ENCODE measurements around the gene ORC3.
"Not testable (repeated sequence)": the region's sequence is repeated elsewhere in the genome, so short reads cannot be mapped to it uniquely, and the experiment has no call there.

The ORC3 gene

DNA sequence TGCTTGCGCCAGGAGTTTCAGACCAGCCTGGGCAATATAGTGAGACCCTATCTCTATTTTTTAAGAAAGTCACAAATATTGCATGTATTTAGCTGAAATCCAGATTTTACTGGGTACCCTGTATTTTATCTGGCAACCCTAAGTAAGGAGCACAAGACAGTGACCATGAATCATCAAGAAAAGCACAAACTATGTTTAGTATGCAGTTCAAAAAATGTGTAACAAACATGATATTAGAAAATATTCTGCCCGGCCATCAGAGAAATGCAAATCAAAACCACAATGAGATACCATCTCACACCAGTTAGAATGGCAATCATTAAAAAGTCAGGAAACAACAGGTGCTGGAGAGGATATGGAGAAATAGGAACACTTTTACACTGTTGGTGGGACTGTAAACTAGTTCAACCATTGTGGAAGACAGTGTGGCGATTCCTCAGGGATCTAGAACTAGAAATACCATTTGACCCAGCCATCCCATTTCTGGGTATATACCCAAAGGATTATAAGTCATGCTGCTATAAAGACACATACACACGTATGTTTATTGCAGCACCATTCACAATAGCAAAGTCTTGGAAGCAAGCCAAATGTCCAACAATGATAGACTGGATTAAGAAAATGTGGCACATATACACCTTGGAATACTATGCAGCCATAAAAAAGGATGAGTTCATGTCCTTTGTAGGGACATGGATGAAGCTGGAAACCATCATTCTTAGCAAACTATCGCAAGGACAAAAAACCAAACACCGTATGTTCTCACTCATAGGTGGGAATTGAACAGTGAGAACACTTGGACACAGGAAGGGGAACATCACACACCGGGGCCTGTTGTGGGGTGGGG, 118.9 kb downstream of the ORC3 start:
- H3K4me3 ChIP-seq (ENCODE audit: low read depth, low read length); POLR2A ChIA-PET; H3K36me3 ChIP-seq (ENCODE audit: control insufficient read depth in 2 of 2, insufficient read depth in 1 of 2, low read length in 2 of 2); CTCF ChIA-PET; H3K4me1 ChIP-seq (ENCODE audit: control insufficient read depth, insufficient read depth, low read length); H3K27ac ChIP-seq (ENCODE audit: extremely low read depth, low read depth, low read length); H3K9me3 ChIP-seq (ENCODE audit: control insufficient read depth, insufficient read depth, low read depth, low read length): not testable (repeated sequence)
- TF ChIP-seq ZNF280D (tag by site-specific recombination; IDR thresholded peaks at IDR 0.05) (0 out of 2 replicates have a peak, but pooled peaks have one; percentile 25), ZNF184 (tag by site-specific recombination; IDR thresholded peaks at IDR 0.05) (peak; percentile 91), SCRT2 (tag by site-specific recombination; IDR thresholded peaks at IDR 0.05) (peak; percentile 59; the same call in 1 of the 2 replicates), ZNF146 (tag by site-specific recombination; IDR thresholded peaks at IDR 0.05) (peak; percentile 99)
- TF ChIP-seq, protein P1, sequence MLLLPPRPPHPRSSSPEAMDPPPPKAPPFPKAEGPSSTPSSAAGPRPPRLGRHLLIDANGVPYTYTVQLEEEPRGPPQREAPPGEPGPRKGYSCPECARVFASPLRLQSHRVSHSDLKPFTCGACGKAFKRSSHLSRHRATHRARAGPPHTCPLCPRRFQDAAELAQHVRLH (tag by site-specific recombination; IDR thresholded peaks at IDR 0.05) = peak; percentile 89

DNA sequence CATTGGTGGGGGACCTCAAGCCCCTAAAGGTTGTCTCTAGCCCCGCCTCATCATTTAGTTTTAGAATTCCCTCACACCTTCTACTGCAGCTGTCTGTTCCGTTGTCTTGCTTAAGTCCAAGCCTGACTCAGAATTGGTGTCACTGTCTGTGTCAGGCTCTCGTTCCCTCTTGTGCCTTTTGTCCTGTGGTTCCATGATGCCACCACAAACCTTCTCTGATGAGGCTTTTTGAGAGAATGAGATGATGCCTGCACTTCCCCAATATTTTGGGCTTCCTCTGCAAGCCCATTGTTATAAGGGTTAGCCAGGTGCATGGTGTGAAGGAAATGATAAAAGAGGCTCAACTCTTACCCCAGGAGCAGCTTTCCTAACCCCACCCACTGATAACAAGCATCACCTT, 120.2 kb downstream of the ORC3 start:
- Histone ChIP-seq H3K36me3 (ENCODE audit: control insufficient read depth in 2 of 2, insufficient read depth in 1 of 2, low read length in 2 of 2) (no peaks in the 10 kb centered on the region), H3K9me3 (ENCODE audit: control insufficient read depth, insufficient read depth, low read depth, low read length) (no peaks in the 10 kb centered on the region), H3K27ac (ENCODE audit: extremely low read depth, low read depth, low read length) (no peak overlapping the region), H3K4me1 (ENCODE audit: control insufficient read depth, insufficient read depth, low read length) (0 out of 2 replicates have a peak, but pooled peaks cover 3% of the 10 kb centered on the region), H3K4me3 (ENCODE audit: low read depth, low read length) (no peak overlapping the region)
- POLR2A ChIA-PET = no interaction called here
- CTCF ChIA-PET = no interaction called here
- no peak for TF ChIP-seq ZNF23 (tag by site-specific recombination; IDR thresholded peaks at IDR 0.05; ENCODE audit: borderline replicate concordance)
- TF ChIP-seq ZNF423 (tag by site-specific recombination; IDR thresholded peaks at IDR 0.05) = no peak
- no peak for TF ChIP-seq GLIS2 (tag by site-specific recombination; IDR thresholded peaks at IDR 0.05)
- TF ChIP-seq ZNF394 (tag by site-specific recombination; IDR thresholded peaks at IDR 0.05; ENCODE audit: borderline replicate concordance) = no peak
- TF ChIP-seq ZNF221 (tag by site-specific recombination; IDR thresholded peaks at IDR 0.05; ENCODE audit: borderline replicate concordance) = no peak
- TF ChIP-seq ZNF404 (tag by site-specific recombination; IDR thresholded peaks at IDR 0.05) = no peak
- TF ChIP-seq BCL6B (tag by site-specific recombination; IDR thresholded peaks at IDR 0.05) = no peak
- no peak for TF ChIP-seq ZNF416 (tag by site-specific recombination; IDR thresholded peaks at IDR 0.05)
- TF ChIP-seq ZNF660 (tag by site-specific recombination; IDR thresholded peaks at IDR 0.05) = no peak
- TF ChIP-seq, protein P2, sequence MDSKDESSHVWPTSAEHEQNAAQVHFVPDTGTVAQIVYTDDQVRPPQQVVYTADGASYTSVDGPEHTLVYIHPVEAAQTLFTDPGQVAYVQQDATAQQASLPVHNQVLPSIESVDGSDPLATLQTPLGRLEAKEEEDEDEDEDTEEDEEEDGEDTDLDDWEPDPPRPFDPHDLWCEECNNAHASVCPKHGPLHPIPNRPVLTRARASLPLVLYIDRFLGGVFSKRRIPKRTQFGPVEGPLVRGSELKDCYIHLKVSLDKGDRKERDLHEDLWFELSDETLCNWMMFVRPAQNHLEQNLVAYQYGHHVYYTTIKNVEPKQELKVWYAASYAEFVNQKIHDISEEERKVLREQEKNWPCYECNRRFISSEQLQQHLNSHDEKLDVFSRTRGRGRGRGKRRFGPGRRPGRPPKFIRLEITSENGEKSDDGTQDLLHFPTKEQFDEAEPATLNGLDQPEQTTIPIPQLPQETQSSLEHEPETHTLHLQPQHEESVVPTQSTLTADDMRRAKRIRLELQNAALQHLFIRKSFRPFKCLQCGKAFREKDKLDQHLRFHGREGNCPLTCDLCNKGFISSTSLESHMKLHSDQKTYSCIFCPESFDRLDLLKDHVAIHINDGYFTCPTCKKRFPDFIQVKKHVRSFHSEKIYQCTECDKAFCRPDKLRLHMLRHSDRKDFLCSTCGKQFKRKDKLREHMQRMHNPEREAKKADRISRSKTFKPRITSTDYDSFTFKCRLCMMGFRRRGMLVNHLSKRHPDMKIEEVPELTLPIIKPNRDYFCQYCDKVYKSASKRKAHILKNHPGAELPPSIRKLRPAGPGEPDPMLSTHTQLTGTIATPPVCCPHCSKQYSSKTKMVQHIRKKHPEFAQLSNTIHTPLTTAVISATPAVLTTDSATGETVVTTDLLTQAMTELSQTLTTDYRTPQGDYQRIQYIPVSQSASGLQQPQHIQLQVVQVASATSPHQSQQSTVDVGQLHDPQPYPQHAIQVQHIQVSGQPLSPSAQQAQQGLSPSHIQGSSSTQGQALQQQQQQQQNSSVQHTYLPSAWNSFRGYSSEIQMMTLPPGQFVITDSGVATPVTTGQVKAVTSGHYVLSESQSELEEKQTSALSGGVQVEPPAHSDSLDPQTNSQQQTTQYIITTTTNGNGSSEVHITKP (tag by site-specific recombination; IDR thresholded peaks at IDR 0.05) = no peak
- no peak for TF ChIP-seq ZSCAN30 (tag by site-specific recombination; IDR thresholded peaks at IDR 0.05)
